ENCODE measurements around the gene PPBP.

Gene PPBP

DNA sequence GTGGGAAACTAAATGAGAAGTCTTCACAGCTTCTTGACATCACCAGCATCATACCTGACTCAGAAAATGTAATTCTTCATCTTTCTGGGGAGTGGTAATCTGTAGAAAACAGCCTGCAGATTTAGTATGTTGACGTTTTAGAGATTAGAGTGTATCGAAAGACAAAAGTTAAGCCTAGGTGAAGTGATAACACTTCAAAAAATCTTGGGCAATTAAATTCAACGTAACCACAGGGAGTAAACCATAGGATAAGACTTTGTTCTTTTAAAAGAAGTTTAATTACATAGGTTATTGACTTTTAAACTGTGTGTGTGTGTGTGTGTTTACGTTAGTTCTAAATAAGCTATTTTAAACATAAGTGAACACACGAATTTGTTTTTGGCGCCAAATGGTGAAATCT is 12.3 kb upstream of the PPBP start:
- H2BK12ac ChIP-seq (ENCODE audit: low read length in 2 of 2), result no peak overlapping the region
- no peak overlapping the region for H3K18ac ChIP-seq (ENCODE audit: low read depth in 1 of 2, low read length in 2 of 2)
- no peaks in the 10 kb centered on the region for H3K36me3 ChIP-seq (ENCODE audit: control insufficient read depth in 1 of 2, insufficient read depth in 2 of 2, low read depth in 1 of 2, low read length in 2 of 2)
- no peak overlapping the region for H4K91ac ChIP-seq (ENCODE audit: low read length)
- no peak overlapping the region for H2AFZ ChIP-seq (ENCODE audit: low read depth, low read length)
- 95% methylated on average over 6 of the region's 6 CpGs for WGBS
- no peak overlapping the region for H3K4me2 ChIP-seq (ENCODE audit: low read length, poor library complexity, severe bottlenecking)
- H3K14ac ChIP-seq (ENCODE audit: low read length in 2 of 2), result no peak overlapping the region
- H2AK5ac ChIP-seq (ENCODE audit: low read length, severe bottlenecking), result no peak overlapping the region
- H2BK120ac ChIP-seq (ENCODE audit: low read depth, low read length), result no peak overlapping the region
- no peak overlapping the region for H2BK5ac ChIP-seq (ENCODE audit: low read depth, low read length, poor library complexity, severe bottlenecking)
- H2BK15ac ChIP-seq (ENCODE audit: low read depth, poor library complexity, severe bottlenecking), result no peak overlapping the region
- no peak overlapping the region for H3K27ac ChIP-seq (ENCODE audit: low read length, poor library complexity, severe bottlenecking)
- H3K9ac ChIP-seq (ENCODE audit: low read length), result no peak overlapping the region
- peaks cover 0 to 8% of the 10 kb centered on the region in 2 experiments for H3K27me3 ChIP-seq (ENCODE audit: control insufficient read depth in 1 of 2, insufficient read depth in 1 of 2, low read length in 2 of 2)
- no peak overlapping the region for H4K8ac ChIP-seq (ENCODE audit: low read length)
- no peaks in the 10 kb centered on the region for H3K79me1 ChIP-seq (replicated peaks; ENCODE audit: low read length, poor library complexity, severe bottlenecking)
- H3K4me1 ChIP-seq (ENCODE audit: control insufficient read depth, insufficient read depth, low read depth, low read length), result peaks cover 7% of the 10 kb centered on the region
- H3K4me3 ChIP-seq (ENCODE audit: insufficient read depth in 1 of 2, low read depth in 1 of 2, low read length in 2 of 2), result no peak overlapping the region
- H3K23ac ChIP-seq (ENCODE audit: low read length in 2 of 2), result no peak overlapping the region
- no peak for DNase-seq
- H3K9me3 ChIP-seq (ENCODE audit: control insufficient read depth, low read length), result no peaks in the 10 kb centered on the region
- H3K4ac ChIP-seq (ENCODE audit: low read depth in 1 of 2, low read length in 2 of 2), result no peak overlapping the region

- Histone ChIP-seq H4K91ac (ENCODE audit: low read length) (no peak within 1 kb of the TSS), H3K4me3 (ENCODE audit: insufficient read depth in 1 of 2, low read depth in 1 of 2, low read length in 2 of 2) (peak within 1 kb of the TSS; percentile 49 to 82), H3K4ac (ENCODE audit: low read depth in 1 of 2, low read length in 2 of 2) (no peak within 1 kb of the TSS), H3K18ac (ENCODE audit: low read depth in 1 of 2, low read length in 2 of 2) (peak within 1 kb of the TSS; percentile 40 to 72), H4K8ac (ENCODE audit: low read length) (peak within 1 kb of the TSS; percentile 69), H3K36me3 (ENCODE audit: control insufficient read depth in 1 of 2, insufficient read depth in 2 of 2, low read depth in 1 of 2, low read length in 2 of 2) (no peaks in the 10 kb centered on the region), H2BK12ac (ENCODE audit: low read length in 2 of 2) (peak within 1 kb of the TSS in 1 of 2 experiments; percentile 32), H3K9me3 (ENCODE audit: control insufficient read depth, low read length) (no peaks in the 10 kb centered on the region), H2BK15ac (ENCODE audit: low read depth, poor library complexity, severe bottlenecking) (peak within 1 kb of the TSS; percentile 77), H3K4me2 (ENCODE audit: low read length, poor library complexity, severe bottlenecking) (peak within 1 kb of the TSS; percentile 75), H3K23ac (ENCODE audit: low read length in 2 of 2) (no peak within 1 kb of the TSS), H2BK5ac (ENCODE audit: low read depth, low read length, poor library complexity, severe bottlenecking) (no peak within 1 kb of the TSS), H3K27ac (ENCODE audit: low read length, poor library complexity, severe bottlenecking) (no peak within 1 kb of the TSS), H3K27me3 (ENCODE audit: control insufficient read depth in 1 of 2, insufficient read depth in 1 of 2, low read length in 2 of 2) (peaks cover 0 to 8% of the 10 kb centered on the region in 2 experiments), H2BK120ac (ENCODE audit: low read depth, low read length) (no peak within 1 kb of the TSS), H2AFZ (ENCODE audit: low read depth, low read length) (peak within 1 kb of the TSS; percentile 49), H3K9ac (ENCODE audit: low read length) (peak within 1 kb of the TSS; percentile 51), H3K4me1 (ENCODE audit: control insufficient read depth, insufficient read depth, low read depth, low read length) (peaks cover 7% of the 10 kb centered on the region), H3K14ac (ENCODE audit: low read length in 2 of 2) (peak within 1 kb of the TSS in 1 of 2 experiments; percentile 2), H2AK5ac (ENCODE audit: low read length, severe bottlenecking) (no peak within 1 kb of the TSS), H3K79me1 (replicated peaks; ENCODE audit: low read length, poor library complexity, severe bottlenecking) (no peaks in the 10 kb centered on the region)
- WGBS, result 5% methylated on average over 35 of the region's 46 CpGs
- peak; percentile 59 for DNase-seq
Measured at GRCh38 chr4:73998040-73999011, 10.3 kb upstream of the PPBP start, which contains the start of gene CXCL5. TSS of gene CXCL5 (minus strand) at chr4:73998677. CDS start at chr4:73998581, 96 bp downstream.

DNA sequence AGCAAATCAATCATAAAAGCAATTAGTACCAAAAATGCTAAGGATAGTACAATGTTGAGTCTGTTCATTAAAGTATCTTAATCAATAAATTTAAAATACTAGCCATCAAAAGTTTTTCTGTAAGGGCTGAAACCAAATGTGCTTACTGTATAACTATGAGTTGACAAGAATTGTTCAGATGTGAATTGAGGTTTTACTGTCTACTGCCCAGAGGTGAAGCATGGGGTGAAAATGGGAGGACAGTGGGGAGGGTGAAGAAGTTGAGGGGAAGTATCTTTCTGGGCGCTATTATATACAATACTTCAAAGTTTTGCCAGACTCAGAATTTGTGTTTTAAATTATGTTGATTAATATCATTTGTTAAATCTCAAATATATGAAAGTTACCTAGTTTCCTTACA is 4.1 kb upstream of the PPBP start:
- no peaks in the 10 kb centered on the region for H3K36me3 ChIP-seq (ENCODE audit: control insufficient read depth in 1 of 2, insufficient read depth in 2 of 2, low read depth in 1 of 2, low read length in 2 of 2)
- no peak overlapping the region for H2AFZ ChIP-seq (ENCODE audit: low read depth, low read length)
- H3K4me2 ChIP-seq (ENCODE audit: low read length, poor library complexity, severe bottlenecking), result no peak overlapping the region
- no peak overlapping the region for H3K4ac ChIP-seq (ENCODE audit: low read depth in 1 of 2, low read length in 2 of 2)
- no peak overlapping the region for H2BK5ac ChIP-seq (ENCODE audit: low read depth, low read length, poor library complexity, severe bottlenecking)
- H2AK5ac ChIP-seq (ENCODE audit: low read length, severe bottlenecking), result no peak overlapping the region
- H4K91ac ChIP-seq (ENCODE audit: low read length), result no peak overlapping the region
- no peak overlapping the region for H2BK120ac ChIP-seq (ENCODE audit: low read depth, low read length)
- H3K14ac ChIP-seq (ENCODE audit: low read length in 2 of 2), result no peak overlapping the region
- H2BK12ac ChIP-seq (ENCODE audit: low read length in 2 of 2), result no peak overlapping the region
- H3K4me3 ChIP-seq (ENCODE audit: insufficient read depth in 1 of 2, low read depth in 1 of 2, low read length in 2 of 2), result no peak overlapping the region
- H3K79me1 ChIP-seq (replicated peaks; ENCODE audit: low read length, poor library complexity, severe bottlenecking), result no peaks in the 10 kb centered on the region
- H3K4me1 ChIP-seq (ENCODE audit: control insufficient read depth, insufficient read depth, low read depth, low read length), result no peaks in the 10 kb centered on the region
- H3K23ac ChIP-seq (ENCODE audit: low read length in 2 of 2), result no peak overlapping the region
- no peaks in the 10 kb centered on the region for H3K9me3 ChIP-seq (ENCODE audit: control insufficient read depth, low read length)
- no peak overlapping the region for H2BK15ac ChIP-seq (ENCODE audit: low read depth, poor library complexity, severe bottlenecking)
- no peak overlapping the region for H3K9ac ChIP-seq (ENCODE audit: low read length)
- no peak overlapping the region for H4K8ac ChIP-seq (ENCODE audit: low read length)
- no peak overlapping the region for H3K27ac ChIP-seq (ENCODE audit: low read length, poor library complexity, severe bottlenecking)
- H3K18ac ChIP-seq (ENCODE audit: low read depth in 1 of 2, low read length in 2 of 2), result no peak overlapping the region
- H3K27me3 ChIP-seq (ENCODE audit: control insufficient read depth in 1 of 2, insufficient read depth in 1 of 2, low read length in 2 of 2), result no peaks in the 10 kb centered on the region
- WGBS, result no CpG with 5 or more reads among the region's 1 CpG
- no peak for DNase-seq

DNA sequence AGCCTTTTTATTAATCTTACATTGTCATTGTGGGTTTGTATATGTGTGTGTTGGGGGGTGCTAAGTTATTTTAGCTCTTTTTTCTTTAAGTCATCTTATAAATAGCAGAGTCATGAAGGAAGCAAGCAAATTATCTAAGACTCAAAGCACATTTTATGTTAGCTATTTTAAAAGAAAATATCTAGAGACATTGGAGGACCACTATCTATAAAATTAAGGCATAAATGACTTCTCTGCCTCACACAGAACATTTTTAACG is 3.7 kb upstream of the PPBP start:
- Histone ChIP-seq H2BK12ac (ENCODE audit: low read length in 2 of 2) (no peak overlapping the region), H3K27ac (ENCODE audit: low read length, poor library complexity, severe bottlenecking) (no peak overlapping the region), H2AFZ (ENCODE audit: low read depth, low read length) (no peak overlapping the region), H2AK5ac (ENCODE audit: low read length, severe bottlenecking) (no peak overlapping the region), H3K4me3 (ENCODE audit: insufficient read depth in 1 of 2, low read depth in 1 of 2, low read length in 2 of 2) (no peak overlapping the region), H2BK120ac (ENCODE audit: low read depth, low read length) (no peak overlapping the region), H4K91ac (ENCODE audit: low read length) (no peak overlapping the region), H3K4me1 (ENCODE audit: control insufficient read depth, insufficient read depth, low read depth, low read length) (no peaks in the 10 kb centered on the region), H3K4me2 (ENCODE audit: low read length, poor library complexity, severe bottlenecking) (no peak overlapping the region), H3K14ac (ENCODE audit: low read length in 2 of 2) (no peak overlapping the region), H2BK15ac (ENCODE audit: low read depth, poor library complexity, severe bottlenecking) (no peak overlapping the region), H3K4ac (ENCODE audit: low read depth in 1 of 2, low read length in 2 of 2) (no peak overlapping the region), H3K36me3 (ENCODE audit: control insufficient read depth in 1 of 2, insufficient read depth in 2 of 2, low read depth in 1 of 2, low read length in 2 of 2) (no peaks in the 10 kb centered on the region), H2BK5ac (ENCODE audit: low read depth, low read length, poor library complexity, severe bottlenecking) (no peak overlapping the region), H3K23ac (ENCODE audit: low read length in 2 of 2) (no peak overlapping the region), H3K9ac (ENCODE audit: low read length) (no peak overlapping the region), H3K18ac (ENCODE audit: low read depth in 1 of 2, low read length in 2 of 2) (no peak overlapping the region), H3K27me3 (ENCODE audit: control insufficient read depth in 1 of 2, insufficient read depth in 1 of 2, low read length in 2 of 2) (no peaks in the 10 kb centered on the region), H3K79me1 (replicated peaks; ENCODE audit: low read length, poor library complexity, severe bottlenecking) (no peaks in the 10 kb centered on the region), H4K8ac (ENCODE audit: low read length) (no peak overlapping the region), H3K9me3 (ENCODE audit: control insufficient read depth, low read length) (no peaks in the 10 kb centered on the region)
- 100% methylated on average over 1 of the region's 1 CpG for WGBS
- no peak for DNase-seq
